Measurements from ENCODE around the gene ARPC4.

- no peak for TF ChIP-seq CTCF (IDR thresholded peaks at IDR 0.05 in 2 of 3, conservative IDR thresholded peaks at IDR 0.05 in 1 of 3; ENCODE audit: control insufficient read depth in 2 of 3, extremely low read depth in 1 of 3, insufficient read depth in 1 of 3, low read depth in 3 of 3, low read length in 3 of 3)
- no peak for TF ChIP-seq POLR2AphosphoS2 (IDR thresholded peaks at IDR 0.05; ENCODE audit: low read depth, low read length)
- TF ChIP-seq SUZ12 (IDR thresholded peaks at IDR 0.05; ENCODE audit: unreplicated experiment): no peak
- TF ChIP-seq ZNF207 (IDR thresholded peaks at IDR 0.05; ENCODE audit: borderline replicate concordance): no peak
- TF ChIP-seq NFYB (IDR thresholded peaks at IDR 0.05; ENCODE audit: insufficient read depth, low read depth, low read length): no peak
- no peak for TF ChIP-seq ETV6 (conservative IDR thresholded peaks at IDR 0.05 in 1 of 2, IDR thresholded peaks at IDR 0.05 in 1 of 2; ENCODE audit: borderline replicate concordance in 1 of 2, low read depth in 1 of 2)
- TF ChIP-seq ATF2 (IDR thresholded peaks at IDR 0.05; ENCODE audit: low read length): no peak
- TF ChIP-seq REST (IDR thresholded peaks at IDR 0.05; ENCODE audit: low read depth, low read length): no peak
- TF ChIP-seq POLR2AphosphoS5 (IDR thresholded peaks at IDR 0.05; ENCODE audit: low read length): no peak
- no peak for TF ChIP-seq POLR2A (IDR thresholded peaks at IDR 0.05; ENCODE audit: low read depth, low read length)
- TF ChIP-seq GABPA (IDR thresholded peaks at IDR 0.05; ENCODE audit: low read depth): no peak
- no peak for TF ChIP-seq SRF (IDR thresholded peaks at IDR 0.05; ENCODE audit: low read depth in 2 of 2, low read length in 2 of 2)
- no peak for TF ChIP-seq ELK1 (IDR thresholded peaks at IDR 0.05; ENCODE audit: low read depth, low read length)
- TF ChIP-seq HDAC6 (IDR thresholded peaks at IDR 0.05; ENCODE audit: unreplicated experiment): no peak
These were observed 11.3 kb upstream of the ARPC4 start for GRCh38 chr3:9781551-9781950.
